ENCODE measurements around the gene C1orf185. TPM values are rescaled to one million over a fixed set of nuclear protein-coding genes. Genes with fewer than 3 reads are reported as not detected.
A peak's percentile ranks its signal among the peaks of the same experiment; 100 is the strongest.

The C1orf185 gene
- total RNA-seq: not detected in 2 replicates

DNA sequence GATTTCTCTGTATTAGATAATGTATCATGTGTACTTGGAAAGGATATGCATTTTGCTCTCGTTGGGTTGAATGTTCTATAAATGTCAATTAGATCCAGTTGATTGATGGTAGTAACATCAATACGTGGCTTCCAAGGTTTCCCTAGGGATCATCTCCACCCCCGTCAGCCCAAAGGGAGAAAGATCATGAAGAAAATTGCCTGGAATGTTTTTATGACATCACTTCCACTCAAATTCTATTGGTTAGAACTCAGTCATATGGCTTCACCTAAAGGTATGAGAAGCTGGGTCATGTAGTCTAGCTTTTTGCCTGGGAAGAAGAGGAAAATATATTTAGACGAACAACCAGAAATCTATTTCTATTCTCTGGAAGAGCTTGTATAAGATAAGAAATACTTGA is at the start of gene C1orf185:
Gene C1orf185, plus strand, starts transcription at position 253 of the 400 bp plus-strand sequence. Its CDS starts 6 bp downstream, at position 259.
- Histone ChIP-seq H3K36me3 (ENCODE audit: insufficient read depth, low read length) (no peaks in the 10 kb centered on the region), H2AFZ (ENCODE audit: low read length) (no peak within 1 kb of the TSS), H3K27me3 (ENCODE audit: insufficient read depth, low read length) (no peaks in the 10 kb centered on the region), H3K27ac (ENCODE audit: low read depth, low read length) (no peak within 1 kb of the TSS), H4K20me1 (ENCODE audit: insufficient read depth, low read length) (no peaks in the 10 kb centered on the region), H3K79me2 (ENCODE audit: insufficient read depth, low read length) (no peaks in the 10 kb centered on the region), H3K4me3 (ENCODE audit: insufficient read depth, low read length) (no peak within 1 kb of the TSS), H3K9me3 (ENCODE audit: low read depth, low read length) (no peaks in the 10 kb centered on the region), H3K4me2 (ENCODE audit: insufficient read depth, low read length) (no peak within 1 kb of the TSS), H3K4me1 (ENCODE audit: insufficient read depth, low read length) (no peaks in the 10 kb centered on the region)
- TF ChIP-seq, protein P1, sequence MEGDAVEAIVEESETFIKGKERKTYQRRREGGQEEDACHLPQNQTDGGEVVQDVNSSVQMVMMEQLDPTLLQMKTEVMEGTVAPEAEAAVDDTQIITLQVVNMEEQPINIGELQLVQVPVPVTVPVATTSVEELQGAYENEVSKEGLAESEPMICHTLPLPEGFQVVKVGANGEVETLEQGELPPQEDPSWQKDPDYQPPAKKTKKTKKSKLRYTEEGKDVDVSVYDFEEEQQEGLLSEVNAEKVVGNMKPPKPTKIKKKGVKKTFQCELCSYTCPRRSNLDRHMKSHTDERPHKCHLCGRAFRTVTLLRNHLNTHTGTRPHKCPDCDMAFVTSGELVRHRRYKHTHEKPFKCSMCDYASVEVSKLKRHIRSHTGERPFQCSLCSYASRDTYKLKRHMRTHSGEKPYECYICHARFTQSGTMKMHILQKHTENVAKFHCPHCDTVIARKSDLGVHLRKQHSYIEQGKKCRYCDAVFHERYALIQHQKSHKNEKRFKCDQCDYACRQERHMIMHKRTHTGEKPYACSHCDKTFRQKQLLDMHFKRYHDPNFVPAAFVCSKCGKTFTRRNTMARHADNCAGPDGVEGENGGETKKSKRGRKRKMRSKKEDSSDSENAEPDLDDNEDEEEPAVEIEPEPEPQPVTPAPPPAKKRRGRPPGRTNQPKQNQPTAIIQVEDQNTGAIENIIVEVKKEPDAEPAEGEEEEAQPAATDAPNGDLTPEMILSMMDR (IDR thresholded peaks at IDR 0.05; ENCODE audit: extremely low read depth, low read depth, low read length): no peak
- peak; percentile 68 for DNase-seq (ENCODE audit: insufficient read length, low spot score, missing footprints)

DNA sequence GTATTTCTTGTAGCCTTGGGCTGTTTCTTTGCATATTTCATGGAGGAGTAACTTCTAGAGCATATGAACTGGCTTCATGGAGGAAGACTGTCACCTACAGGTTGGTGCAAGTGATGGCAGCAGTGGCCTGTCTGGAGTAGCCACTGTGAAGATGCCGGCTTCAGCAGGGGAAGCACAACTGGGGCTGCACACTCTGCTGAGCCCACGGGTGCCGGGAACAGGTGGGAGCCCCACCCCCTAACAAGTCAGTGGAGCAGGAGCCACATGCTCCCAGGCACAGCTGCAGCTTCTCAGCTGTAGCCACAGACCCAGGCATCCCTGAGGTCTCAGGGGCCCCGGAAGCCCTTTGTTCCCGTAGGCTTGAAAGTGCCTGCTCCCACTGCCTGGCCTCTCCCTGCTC is 43.2 kb upstream of the C1orf185 start:
- Histone ChIP-seq H3K79me2 (ENCODE audit: insufficient read depth, low read length) (no peaks in the 10 kb centered on the region), H4K20me1 (ENCODE audit: insufficient read depth, low read length) (no peaks in the 10 kb centered on the region), H3K9me3 (ENCODE audit: low read depth, low read length) (no peaks in the 10 kb centered on the region), H3K4me2 (ENCODE audit: insufficient read depth, low read length) (no peak overlapping the region), H3K27ac (ENCODE audit: low read depth, low read length) (no peak overlapping the region), H3K4me3 (ENCODE audit: insufficient read depth, low read length) (no peak overlapping the region), H2AFZ (ENCODE audit: low read length) (no peak overlapping the region), H3K27me3 (ENCODE audit: insufficient read depth, low read length) (no peaks in the 10 kb centered on the region), H3K36me3 (ENCODE audit: insufficient read depth, low read length) (no peaks in the 10 kb centered on the region), H3K4me1 (ENCODE audit: insufficient read depth, low read length) (peaks cover 27% of the 10 kb centered on the region)
- TF ChIP-seq, protein P1 (IDR thresholded peaks at IDR 0.05; ENCODE audit: extremely low read depth, low read depth, low read length): peak; percentile 58
- no peak for DNase-seq (ENCODE audit: insufficient read length, low spot score, missing footprints)

DNA sequence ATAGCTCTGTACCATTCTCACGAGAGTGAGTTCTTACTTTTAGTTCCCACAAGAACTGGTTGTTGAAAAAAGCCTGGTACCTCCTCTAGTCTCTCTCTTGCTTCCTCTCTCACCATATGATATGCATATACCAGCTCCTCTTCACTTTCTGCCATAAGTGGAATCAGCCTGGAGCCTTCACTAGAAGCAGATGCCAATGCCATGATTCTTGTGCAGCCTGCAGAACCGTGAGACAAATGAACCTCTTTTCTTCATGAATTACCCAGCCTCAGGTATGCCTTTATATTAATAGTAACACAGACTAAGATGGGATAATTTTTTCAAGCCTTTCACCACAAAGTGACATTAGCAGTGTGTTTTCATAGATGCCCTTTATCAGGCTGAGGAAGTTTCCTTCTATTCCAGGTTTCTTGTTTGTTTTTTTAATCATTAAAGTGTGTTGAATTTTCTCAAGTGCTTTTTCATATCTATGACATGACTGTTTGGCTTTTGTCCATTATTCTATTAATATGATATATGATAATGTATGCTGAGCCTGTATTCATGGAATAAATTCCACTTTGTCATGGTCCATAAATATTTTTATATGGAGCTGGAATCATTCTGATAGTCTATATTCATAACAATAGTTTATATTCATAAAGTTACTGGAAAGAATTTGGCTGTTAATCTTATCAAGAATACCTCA is 40.7 kb upstream of the C1orf185 start:
- peaks cover 27% of the 10 kb centered on the region for H3K4me1 ChIP-seq (ENCODE audit: insufficient read depth, low read length)
- no peak overlapping the region for H3K4me2 ChIP-seq (ENCODE audit: insufficient read depth, low read length)

DNA sequence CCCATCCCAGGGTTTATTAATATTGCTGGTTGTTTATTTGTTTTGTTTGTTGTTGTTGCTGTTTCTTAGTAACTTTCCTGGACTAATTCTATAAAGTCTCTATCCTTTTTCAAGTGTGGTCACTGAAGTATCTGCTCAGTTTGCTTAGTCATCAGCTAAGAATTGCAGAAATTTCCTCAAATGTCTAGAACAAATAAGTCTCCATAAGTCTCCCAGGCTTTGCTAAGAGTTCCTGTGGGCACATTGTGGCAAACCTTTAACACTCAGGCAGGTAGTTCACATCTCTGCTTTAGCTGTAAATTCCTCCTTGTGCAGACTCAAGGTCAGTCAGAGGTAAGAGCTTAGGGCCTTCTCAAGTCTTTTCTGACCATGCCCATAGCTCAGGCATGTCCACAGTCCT is 38.9 kb upstream of the C1orf185 start:
- Histone ChIP-seq H3K27me3 (ENCODE audit: insufficient read depth, low read length) (no peaks in the 10 kb centered on the region), H3K36me3 (ENCODE audit: insufficient read depth, low read length) (no peaks in the 10 kb centered on the region), H3K9me3 (ENCODE audit: low read depth, low read length) (no peaks in the 10 kb centered on the region), H3K4me1 (ENCODE audit: insufficient read depth, low read length) (peaks cover 27% of the 10 kb centered on the region), H4K20me1 (ENCODE audit: insufficient read depth, low read length) (no peaks in the 10 kb centered on the region), H3K27ac (ENCODE audit: low read depth, low read length) (peak overlapping the region; percentile 61), H3K4me2 (ENCODE audit: insufficient read depth, low read length) (peak overlapping the region; percentile 63), H2AFZ (ENCODE audit: low read length) (no peak overlapping the region), H3K79me2 (ENCODE audit: insufficient read depth, low read length) (no peaks in the 10 kb centered on the region), H3K4me3 (ENCODE audit: insufficient read depth, low read length) (no peak overlapping the region)
- no peak for DNase-seq (ENCODE audit: insufficient read length, low spot score, missing footprints)
- TF ChIP-seq, protein P1 (IDR thresholded peaks at IDR 0.05; ENCODE audit: extremely low read depth, low read depth, low read length): no peak

More for the DNA sequence above, 40.7 kb upstream of the C1orf185 start:
- H3K4me3 ChIP-seq (ENCODE audit: insufficient read depth, low read length): no peak overlapping the region
- no peak for DNase-seq (ENCODE audit: insufficient read length, low spot score, missing footprints)
- no peaks in the 10 kb centered on the region for H4K20me1 ChIP-seq (ENCODE audit: insufficient read depth, low read length)
- H3K79me2 ChIP-seq (ENCODE audit: insufficient read depth, low read length): no peaks in the 10 kb centered on the region
- no peaks in the 10 kb centered on the region for H3K27me3 ChIP-seq (ENCODE audit: insufficient read depth, low read length)
- no peaks in the 10 kb centered on the region for H3K36me3 ChIP-seq (ENCODE audit: insufficient read depth, low read length)
- no peak overlapping the region for H2AFZ ChIP-seq (ENCODE audit: low read length)
- no peak overlapping the region for H3K27ac ChIP-seq (ENCODE audit: low read depth, low read length)
- no peaks in the 10 kb centered on the region for H3K9me3 ChIP-seq (ENCODE audit: low read depth, low read length)
- TF ChIP-seq, protein P1 (IDR thresholded peaks at IDR 0.05; ENCODE audit: extremely low read depth, low read depth, low read length): no peak

Data from osteoblast (primary cell).